Measurements from ENCODE around the gene TMEM134.

DNA sequence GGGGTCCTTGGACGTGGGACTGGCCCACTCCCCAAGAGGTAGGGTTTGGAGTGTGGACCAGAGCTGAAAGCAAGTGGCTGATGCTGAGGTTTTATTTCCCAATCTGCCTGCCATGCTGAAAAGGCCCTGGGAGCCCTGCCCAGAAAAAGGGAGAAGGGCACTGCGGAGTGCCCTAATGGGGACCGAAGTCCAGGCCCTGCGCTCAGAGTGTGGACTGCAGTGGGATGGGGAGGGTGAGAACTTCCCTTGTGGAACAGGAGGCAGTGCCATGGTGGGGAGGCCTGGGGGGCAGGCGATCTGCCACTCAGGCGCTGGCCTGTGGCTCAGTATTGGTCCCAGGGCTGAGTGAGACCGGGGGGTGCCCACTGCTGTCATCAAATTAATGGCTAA is 20.8 kb downstream of the TMEM134 start:
- no peak for TF ChIP-seq POLR2A (IDR thresholded peaks at IDR 0.05)
- TF ChIP-seq, protein P1, sequence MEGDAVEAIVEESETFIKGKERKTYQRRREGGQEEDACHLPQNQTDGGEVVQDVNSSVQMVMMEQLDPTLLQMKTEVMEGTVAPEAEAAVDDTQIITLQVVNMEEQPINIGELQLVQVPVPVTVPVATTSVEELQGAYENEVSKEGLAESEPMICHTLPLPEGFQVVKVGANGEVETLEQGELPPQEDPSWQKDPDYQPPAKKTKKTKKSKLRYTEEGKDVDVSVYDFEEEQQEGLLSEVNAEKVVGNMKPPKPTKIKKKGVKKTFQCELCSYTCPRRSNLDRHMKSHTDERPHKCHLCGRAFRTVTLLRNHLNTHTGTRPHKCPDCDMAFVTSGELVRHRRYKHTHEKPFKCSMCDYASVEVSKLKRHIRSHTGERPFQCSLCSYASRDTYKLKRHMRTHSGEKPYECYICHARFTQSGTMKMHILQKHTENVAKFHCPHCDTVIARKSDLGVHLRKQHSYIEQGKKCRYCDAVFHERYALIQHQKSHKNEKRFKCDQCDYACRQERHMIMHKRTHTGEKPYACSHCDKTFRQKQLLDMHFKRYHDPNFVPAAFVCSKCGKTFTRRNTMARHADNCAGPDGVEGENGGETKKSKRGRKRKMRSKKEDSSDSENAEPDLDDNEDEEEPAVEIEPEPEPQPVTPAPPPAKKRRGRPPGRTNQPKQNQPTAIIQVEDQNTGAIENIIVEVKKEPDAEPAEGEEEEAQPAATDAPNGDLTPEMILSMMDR (IDR thresholded peaks at IDR 0.05) = no peak

All from esophagus squamous epithelium (tissue), 4 donors.